Lower leg skin (tissue), 3 donors: Measurements from ENCODE around the gene CXXC5.

Source experiments
- POLR2A ChIP-seq, 2 donors: fragments of 450-650 bp; IDR thresholded peaks; one replicate each; pipeline ENCODE4 v1.6.1; 2016 to 2017; ENCODE audit warnings: antibody characterized with exemption in 2 of 2, mild to moderate bottlenecking in 1 of 2, moderate library complexity in 1 of 2
- TF ChIP-seq, protein P1 (sequence below), 3 donors: fragments of 450-650 bp; IDR thresholded peaks; one replicate each; pipeline ENCODE4 v1.5.1; 2016; ENCODE audit warnings: antibody characterized with exemption in 3 of 3, mild to moderate bottlenecking in 3 of 3, moderate library complexity in 2 of 3

DNA sequence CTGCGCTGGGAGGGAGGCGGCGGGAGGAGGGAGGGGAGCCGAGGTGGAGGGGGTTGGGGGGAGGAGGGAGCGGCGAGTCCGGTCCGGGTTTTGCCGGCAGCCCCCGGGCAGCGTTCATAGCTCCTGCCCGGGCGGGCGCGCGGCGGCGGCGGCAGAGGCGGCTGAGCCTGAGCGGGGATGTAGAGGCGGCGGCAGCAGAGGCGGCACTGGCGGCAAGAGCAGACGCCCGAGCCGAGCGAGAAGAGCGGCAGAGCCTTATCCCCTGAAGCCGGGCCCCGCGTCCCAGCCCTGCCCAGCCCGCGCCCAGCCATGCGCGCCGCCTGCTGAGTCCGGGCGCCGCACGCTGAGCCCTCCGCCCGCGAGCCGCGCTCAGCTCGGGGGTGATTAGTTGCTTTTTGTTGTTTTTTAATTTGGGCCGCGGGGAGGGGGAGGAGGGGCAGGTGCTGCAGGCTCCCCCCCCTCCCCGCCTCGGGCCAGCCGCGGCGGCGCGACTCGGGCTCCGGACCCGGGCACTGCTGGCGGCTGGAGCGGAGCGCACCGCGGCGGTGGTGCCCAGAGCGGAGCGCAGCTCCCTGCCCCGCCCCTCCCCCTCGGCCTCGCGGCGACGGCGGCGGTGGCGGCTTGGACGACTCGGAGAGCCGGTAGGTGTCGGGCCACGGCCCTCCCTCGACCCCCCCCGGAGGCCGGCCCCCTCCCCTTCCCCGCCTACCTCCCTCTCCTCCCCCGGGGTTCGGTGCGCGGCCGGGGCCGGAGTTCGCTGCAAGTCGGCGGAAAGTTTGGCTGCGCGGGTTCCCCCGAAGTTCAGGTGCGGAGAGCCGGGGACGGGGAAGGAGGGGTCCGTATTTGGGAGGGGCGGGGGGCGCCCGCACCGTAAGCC lies at the start of gene CXXC5:
- TF ChIP-seq, protein P1, sequence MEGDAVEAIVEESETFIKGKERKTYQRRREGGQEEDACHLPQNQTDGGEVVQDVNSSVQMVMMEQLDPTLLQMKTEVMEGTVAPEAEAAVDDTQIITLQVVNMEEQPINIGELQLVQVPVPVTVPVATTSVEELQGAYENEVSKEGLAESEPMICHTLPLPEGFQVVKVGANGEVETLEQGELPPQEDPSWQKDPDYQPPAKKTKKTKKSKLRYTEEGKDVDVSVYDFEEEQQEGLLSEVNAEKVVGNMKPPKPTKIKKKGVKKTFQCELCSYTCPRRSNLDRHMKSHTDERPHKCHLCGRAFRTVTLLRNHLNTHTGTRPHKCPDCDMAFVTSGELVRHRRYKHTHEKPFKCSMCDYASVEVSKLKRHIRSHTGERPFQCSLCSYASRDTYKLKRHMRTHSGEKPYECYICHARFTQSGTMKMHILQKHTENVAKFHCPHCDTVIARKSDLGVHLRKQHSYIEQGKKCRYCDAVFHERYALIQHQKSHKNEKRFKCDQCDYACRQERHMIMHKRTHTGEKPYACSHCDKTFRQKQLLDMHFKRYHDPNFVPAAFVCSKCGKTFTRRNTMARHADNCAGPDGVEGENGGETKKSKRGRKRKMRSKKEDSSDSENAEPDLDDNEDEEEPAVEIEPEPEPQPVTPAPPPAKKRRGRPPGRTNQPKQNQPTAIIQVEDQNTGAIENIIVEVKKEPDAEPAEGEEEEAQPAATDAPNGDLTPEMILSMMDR (IDR thresholded peaks at IDR 0.05) = no peak
- TF ChIP-seq POLR2A (IDR thresholded peaks at IDR 0.05) = no peak
